ENCODE measurements around the gene ITPR3.

The ITPR3 gene

DNA sequence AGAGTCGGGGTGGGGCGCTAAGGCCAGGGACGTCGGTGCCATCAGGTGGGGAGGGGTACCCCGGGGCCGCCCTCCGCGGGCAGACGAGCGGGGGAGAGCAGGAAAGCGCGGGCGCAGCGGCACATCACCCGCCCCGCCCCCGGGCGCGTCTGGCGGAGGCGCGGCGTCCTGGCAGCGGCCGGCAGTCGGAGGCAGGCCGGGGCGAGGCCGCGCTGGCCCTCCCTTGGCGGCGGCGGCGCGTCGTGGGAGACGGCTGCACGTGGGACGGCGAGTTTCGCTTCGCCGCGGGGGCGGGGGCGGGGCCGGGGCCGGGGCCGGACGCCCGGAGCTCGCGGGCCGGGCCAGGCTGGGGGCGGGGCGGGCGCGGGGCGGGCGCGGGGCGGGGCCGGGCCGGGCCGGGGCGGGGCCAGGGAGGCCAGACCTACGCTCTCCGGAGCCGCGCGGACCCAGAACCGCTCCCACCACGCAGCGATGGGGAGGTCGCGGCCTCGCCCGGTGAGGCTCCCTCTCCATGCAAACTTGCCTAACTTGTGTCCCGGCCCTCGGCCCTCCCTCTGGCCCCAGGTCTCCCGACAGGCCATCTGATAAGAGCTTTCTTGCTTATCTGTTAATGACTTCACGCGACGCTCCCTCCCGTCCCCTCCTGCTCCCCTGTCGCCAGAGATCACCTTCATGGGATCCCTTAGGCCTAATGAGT is 12.5 kb downstream of the ITPR3 start:
- in situ Hi-C loops (cut with MboI; ENCODE audit: low sequenced_read_pairs) = no loop called here

DNA sequence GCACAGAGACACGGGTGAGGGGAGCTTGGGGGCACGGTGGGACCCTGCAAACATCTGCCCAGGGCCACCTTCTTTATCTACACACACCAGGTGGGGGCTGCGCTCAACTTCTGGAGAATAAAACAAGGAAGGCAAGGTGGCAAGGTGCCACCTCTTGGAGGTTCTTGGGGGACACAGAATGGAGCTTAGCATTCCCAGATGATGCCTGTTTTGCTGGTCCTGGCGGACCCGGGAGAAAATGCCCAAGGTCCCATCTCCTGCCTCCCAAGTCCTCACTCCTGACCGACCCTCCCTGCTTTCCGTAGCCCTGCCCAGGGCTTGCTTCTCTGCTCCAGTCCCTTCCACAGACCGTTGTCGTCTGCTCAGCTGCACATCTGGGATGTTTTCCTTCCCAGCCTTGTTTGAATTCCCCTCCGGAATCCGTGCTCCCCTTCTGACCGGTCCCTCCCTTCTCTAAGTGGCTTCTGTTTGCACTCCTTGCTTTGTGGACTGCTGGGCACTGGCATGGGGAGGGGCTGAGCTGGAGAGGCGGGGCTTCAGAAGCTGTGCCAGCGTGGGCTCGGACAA is 13.1 kb downstream of the ITPR3 start:
- in situ Hi-C loops (cut with MboI; ENCODE audit: low sequenced_read_pairs) = no loop called here

DNA sequence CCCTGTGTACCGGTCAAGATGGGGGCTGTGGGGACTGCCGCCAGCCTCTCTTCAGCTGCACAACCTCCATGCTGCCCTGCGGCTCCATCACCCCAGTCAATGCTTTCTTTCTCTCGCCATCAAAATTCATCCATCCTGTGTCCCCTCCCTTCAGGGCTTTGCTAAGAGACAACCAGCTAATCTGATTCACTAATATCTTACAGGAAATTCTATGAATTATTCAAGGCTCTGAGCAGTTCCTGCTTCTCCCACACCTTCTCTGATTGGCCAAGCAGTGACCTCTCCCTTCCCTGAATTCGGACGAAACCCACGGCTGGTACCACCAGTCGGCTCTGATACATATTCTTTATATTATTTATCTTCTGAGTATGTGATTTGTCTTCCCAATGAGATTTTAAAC is 13.8 kb downstream of the ITPR3 start:
- in situ Hi-C loops (cut with MboI; ENCODE audit: low sequenced_read_pairs) = no loop called here

DNA sequence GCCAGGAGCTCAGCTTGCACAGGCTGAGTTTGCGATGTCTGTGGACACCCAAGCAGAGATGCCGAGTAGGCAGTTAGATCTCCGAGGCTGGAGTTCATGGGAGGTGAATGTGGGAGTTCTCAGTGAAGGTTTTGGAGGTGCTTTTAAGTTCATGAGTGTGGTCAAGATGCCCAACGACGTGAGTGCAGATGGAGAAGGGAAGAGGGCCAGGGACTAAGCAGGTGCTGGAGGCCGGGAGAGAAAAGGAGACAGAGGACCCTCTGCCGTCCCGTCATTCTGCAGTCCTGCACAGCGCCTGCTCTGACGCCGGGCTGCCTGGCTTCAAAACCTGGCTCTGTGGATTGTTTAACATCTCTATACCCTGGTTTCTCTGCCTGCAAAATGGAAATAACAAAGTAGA is 15.5 kb downstream of the ITPR3 start:
- in situ Hi-C loops (cut with MboI; ENCODE audit: low sequenced_read_pairs) = no loop called here

DNA sequence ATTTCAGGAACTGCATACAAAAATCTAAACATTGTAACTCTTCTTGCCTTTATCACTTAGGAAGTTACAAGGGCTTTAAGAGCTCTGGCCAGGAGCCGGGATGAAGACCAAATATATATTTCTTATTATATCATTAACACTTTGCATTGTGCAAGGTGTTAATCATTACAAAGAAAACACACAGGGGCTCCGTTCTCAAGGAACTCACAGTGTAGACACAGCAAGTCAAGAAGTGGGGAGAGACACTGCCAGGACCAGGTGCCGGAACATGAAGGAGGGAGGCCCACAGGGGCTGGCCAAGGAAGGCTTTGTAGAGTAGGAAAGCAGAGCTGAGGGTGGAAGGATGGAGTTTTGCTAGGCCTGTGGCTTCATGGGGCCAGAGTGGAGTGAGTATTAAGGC is 17.4 kb downstream of the ITPR3 start:
- in situ Hi-C loops (cut with MboI; ENCODE audit: low sequenced_read_pairs) = no loop called here

DNA sequence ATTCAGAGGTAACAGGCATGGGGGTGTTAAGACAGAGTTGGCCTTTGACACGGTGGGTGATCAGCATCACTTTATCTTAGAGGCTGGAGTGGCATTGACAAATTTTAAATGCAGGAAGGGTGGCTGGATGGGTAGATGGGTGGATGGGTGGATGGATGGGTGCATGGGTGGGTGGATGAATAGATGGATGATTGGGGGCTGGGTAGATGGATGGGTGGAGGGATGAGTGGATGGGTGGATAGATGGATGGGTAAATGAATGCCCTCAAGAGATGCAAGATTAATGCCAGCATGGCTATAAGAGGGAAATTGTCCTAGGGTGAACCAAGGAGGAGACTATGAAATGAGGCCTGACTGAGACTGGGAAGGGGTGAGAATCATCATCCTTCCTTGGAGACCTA is 18.4 kb downstream of the ITPR3 start:
- in situ Hi-C loops (cut with MboI; ENCODE audit: low sequenced_read_pairs) = no loop called here

DNA sequence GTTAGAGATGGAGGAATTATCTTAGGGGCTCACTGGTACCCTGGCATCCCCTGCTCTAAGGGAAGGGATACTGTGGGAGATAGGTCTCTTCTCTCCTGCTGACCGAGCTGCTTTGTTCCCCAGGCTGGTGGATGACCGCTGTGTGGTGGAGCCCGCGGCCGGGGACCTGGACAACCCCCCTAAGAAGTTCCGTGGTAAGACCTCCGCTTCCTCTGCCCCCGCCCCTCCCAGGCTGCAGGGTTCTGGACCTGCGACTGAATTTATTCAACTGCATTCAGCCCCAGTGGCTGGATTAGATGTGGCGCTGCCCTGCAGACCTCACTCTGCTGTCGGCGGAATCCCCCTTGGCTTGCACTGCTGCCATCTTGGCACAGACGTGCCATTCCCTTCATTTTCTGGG is 19.2 kb downstream of the ITPR3 start:
- in situ Hi-C loops (cut with MboI; ENCODE audit: low sequenced_read_pairs) = no loop called here

DNA sequence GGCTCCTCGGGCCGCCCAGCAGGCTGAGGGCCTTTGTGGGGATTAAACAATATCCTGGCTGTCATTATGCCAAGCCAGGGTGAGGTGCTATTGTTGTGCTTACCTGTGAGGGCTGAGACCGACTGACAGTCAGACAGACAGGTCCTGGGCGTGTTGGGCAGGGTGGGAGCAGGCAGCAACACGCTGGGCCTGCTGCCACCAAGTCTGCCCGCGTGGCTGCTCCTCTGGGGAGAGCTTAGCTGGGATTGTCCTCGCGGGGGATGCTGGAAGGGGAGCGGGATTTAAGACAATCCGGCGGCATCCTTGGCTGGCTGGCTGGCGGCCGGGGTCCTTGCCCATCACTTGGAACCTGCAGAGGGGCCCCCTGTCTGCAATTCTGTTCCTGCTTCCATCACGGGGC is 20.0 kb downstream of the ITPR3 start:
- in situ Hi-C loops (cut with MboI; ENCODE audit: low sequenced_read_pairs) = no loop called here

DNA sequence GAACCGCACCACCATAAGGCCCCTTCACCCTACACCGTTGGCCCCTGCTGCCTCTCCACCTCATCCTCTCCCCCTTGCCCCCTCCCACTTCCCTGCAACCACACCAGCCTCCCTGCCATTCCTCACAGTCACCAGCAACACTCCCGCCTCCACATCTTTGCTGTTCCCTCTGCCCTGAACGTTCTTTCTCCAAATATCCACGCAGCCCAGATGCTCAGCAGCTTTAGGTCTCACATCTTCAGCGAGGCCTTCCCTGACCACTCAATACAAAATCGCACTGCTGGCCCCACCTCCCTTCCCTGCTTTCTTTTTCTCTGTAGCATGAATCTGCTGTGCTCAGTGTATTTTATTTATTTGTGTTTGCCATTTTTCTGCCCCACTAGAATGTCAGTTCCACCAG is 20.5 kb downstream of the ITPR3 start:
- in situ Hi-C loops (cut with MboI; ENCODE audit: low sequenced_read_pairs) = no loop called here

DNA sequence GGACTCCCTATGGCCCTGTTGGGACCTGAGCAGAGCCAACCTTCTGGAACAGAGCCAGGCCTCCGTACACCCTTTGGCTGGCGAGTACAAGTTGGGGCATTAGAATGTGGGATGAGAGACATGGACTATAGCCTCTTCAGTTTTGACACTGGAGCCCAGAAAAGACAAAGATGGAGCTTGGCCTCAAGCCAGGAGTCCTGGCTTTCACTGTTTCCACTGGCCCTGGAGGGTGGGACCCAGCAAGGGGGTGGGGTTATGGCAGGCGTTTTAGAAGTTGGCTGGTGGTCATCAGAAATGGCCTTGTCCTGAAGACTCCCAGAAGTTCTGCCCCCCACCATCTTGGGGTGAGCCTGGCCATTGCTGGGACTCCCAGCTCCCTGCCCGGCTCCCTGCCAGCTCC is 21.8 kb downstream of the ITPR3 start:
- in situ Hi-C loops (cut with MboI; ENCODE audit: low sequenced_read_pairs) = no loop called here

DNA sequence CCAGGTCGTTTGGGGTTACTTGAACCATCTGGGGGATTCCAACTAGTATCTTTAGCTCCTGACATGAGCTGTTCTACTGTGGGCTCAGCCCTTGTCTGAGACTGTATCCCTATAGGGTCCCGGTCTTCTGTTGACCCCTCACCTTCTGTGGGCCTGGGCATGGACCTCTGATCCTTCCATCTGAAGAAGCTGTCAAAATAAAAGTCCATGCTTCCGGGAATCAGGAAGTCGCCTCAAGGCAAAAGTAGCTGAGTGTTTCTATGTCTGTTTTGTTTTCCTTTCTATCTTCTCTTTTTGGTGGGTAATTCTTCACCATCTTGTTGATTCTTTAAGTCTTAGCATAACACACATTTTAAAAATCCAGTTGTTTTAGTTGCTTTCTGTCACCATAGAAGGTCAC is 30.3 kb downstream of the ITPR3 start:
- in situ Hi-C loops (cut with MboI; ENCODE audit: low sequenced_read_pairs) = no loop called here

DNA sequence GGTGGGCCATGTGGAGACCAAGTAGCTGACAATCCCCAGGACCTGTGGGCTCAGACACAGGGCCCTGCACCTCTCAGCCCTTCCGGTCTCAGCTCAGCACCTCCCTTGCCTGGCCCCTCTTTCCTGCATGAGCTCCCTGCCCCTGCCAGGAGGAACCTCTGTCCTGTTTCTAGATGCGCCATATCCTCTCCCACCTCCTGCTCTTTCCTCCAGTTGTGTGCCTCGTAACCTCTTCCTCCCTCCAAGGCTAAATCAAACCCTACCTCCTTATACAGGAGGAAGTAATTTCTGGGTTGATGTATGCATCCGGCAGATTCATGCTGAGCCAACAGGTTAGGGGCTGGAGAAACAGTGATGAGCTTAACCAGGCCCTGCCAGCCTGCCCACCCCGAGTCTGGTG is 30.9 kb downstream of the ITPR3 start:
- in situ Hi-C loops (cut with MboI; ENCODE audit: low sequenced_read_pairs) = no loop called here

DNA sequence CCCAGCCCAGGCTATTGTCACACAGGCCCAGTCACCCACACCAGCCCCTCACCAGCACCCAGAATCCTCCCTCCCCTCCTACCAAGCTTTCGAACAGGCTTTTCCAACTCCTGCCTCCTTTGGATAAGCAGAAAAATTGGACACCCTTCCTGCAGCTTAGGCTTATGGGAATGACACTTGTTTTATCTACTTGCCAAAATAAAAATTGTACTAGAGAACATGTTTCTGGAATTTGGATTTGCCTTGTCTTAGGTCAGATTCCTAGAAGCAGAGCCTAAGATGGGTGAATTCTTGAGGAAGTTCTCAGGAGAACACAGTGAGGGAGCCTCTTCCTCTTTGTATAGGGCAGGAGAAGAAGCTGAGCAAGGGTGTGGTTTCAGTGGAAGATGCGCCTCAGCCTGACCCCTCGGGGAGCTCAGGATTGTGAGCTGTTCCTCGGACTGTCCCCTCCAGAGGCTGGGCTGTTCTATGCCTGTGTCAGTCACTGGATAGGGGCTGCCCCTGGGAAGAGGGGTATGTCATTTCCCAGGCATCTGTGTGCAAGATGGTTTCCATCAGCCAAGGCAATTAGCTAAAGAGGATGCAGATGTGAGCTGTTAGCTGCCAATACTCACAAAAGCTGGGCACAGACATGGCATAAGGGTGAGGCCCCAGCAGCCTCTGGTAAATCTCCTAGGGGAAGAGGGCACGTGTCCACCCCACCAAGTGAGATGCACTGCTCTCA is 33.9 kb downstream of the ITPR3 start:
- in situ Hi-C loops (cut with MboI; ENCODE audit: low sequenced_read_pairs) = no loop called here

DNA sequence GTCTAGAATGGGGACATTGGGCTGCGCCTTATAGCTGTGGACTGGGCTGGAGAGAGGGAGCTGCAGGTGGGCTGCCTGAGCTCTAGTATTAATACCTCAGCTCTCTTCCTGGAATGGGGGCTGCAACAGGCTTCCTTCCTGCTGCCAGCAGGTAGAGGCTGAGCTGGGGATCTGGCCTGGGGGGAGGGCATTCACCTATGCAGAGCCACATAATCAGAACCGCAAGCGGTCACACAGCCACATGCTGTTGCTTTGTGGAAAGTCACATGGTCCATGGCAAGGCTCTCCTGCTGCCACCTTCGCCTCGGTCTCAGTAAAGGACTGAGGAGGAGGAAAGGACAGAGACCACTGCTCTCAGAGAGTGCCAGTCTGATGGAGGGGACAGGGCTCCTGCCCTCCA is 35.7 kb downstream of the ITPR3 start:
- in situ Hi-C loops (cut with MboI; ENCODE audit: low sequenced_read_pairs) = no loop called here

DNA sequence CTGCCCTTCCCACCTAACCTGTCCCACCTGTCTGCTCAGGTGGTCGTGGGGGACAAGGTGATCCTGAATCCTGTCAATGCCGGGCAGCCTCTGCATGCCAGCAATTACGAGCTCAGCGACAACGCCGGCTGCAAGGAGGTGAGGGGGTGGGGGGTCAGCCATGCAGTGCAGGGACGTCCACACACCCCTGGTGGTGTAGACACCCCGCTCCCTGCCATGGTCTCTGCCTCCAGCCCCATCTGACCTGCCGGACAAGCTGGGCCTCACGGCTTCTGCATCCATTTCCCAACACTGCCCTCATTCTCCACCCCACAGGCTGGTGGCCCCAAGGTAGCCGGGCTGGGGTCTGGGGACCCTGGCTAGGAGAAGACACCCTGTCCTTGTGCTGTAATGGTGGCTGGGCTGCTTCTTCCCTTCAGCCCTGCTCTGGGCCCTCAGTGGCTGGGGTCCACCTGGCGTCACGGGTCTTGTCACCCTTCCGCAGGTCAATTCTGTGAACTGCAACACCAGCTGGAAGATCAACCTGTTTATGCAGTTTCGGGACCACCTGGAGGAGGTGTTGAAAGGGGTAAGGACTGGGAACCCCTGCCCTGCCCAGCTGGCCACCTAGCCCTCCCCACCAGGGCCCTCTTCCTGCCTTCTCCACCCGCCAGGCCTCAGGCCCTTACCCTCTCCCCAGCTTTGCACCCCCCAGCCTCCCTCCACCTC is 38.0 kb downstream of the ITPR3 start:
- in situ Hi-C loops (cut with MboI; ENCODE audit: low sequenced_read_pairs) = no loop called here

DNA sequence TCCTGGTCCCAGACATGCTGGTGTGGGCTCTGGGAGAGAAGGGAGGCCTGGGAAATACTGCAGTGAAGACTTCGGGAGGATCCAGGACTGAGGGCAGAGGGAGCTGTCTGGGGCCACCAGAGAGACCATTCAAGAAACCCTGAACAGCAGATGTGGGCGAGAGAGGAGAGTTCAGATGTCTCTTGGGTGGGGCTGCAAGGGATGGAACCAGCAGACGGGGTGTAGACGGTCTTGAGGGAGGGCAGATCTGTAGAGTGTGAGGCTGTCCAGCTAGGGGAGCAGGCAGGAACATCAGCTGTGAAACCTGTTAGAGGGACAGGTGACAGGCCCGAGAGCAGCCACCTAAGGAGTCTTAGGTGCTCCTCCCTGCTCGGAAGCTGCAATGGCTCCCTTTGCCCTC is 38.9 kb downstream of the ITPR3 start:
- in situ Hi-C loops (cut with MboI; ENCODE audit: low sequenced_read_pairs) = no loop called here

DNA sequence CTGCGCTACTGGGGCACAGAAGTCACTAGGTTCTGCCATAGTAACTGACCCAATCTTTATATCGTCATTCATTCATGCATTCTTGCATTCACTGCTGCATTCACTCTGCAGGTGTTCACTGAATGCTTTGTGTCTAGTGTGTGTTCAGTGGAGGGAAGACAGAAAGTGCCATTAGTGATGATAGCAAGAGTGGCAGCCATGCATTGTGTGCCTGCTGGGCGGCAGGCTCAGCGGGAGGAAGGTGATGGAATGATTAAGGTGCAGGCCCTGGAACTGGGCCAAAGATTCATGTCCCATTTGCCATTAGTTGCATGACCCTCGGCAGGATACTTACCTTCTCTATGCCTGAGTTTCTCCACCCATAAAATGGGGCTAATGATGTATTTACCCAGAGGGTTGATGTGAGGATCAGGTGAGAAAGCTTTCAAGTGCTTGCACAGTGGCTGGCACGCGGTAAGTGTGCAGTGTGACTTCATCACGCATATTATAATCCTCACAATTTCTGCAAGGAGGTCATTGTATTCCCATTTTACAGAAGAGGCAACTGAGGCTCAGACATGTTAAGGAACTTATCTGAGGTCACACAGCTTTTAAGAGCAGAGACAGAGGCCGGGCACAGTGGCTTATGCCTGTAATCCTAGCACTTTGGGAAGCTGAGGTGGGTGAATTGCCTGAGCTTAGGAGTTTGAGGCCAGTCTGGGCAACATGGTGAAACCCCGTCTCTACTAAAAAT is 40.1 kb downstream of the ITPR3 start:
- in situ Hi-C loops (cut with MboI; ENCODE audit: low sequenced_read_pairs) = no loop called here

DNA sequence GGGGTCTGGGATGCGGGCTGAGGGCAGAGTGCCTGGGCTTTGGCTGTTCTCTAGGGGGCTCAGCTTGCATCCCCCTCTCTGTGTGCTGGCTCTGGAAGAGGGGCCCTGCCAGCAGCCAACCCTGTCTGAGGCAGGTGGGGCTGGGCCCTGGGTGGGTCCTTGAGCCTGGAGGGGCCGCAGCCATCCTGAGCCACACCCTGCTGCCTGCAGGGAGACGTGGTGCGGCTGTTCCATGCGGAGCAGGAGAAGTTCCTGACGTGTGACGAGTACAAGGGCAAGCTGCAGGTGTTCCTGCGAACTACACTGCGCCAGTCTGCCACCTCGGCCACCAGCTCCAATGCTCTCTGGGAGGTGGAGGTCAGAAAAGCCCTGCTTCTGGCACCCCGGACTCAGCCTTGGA is 41.2 kb downstream of the ITPR3 start:
- in situ Hi-C loops (cut with MboI; ENCODE audit: low sequenced_read_pairs) = no loop called here

DNA sequence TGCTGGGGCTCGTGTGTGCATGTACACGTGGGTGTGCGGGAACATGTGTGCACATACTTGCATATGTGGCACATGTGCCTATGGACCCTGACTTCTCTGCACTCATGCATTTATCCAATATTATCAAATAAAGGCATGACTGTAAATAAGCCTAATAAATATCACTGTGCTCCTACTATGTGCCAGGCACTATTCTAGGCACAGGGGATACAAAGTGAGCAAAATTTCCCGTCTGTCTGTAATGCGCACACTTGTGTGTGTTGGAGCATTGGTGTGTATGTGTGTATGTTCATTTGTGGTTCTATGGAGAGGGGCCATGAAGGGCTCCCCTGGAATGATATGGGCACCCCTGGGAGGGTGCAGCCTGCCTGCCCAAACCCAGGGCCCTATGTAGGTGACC is 41.9 kb downstream of the ITPR3 start:
- in situ Hi-C loops (cut with MboI; ENCODE audit: low sequenced_read_pairs) = no loop called here

DNA sequence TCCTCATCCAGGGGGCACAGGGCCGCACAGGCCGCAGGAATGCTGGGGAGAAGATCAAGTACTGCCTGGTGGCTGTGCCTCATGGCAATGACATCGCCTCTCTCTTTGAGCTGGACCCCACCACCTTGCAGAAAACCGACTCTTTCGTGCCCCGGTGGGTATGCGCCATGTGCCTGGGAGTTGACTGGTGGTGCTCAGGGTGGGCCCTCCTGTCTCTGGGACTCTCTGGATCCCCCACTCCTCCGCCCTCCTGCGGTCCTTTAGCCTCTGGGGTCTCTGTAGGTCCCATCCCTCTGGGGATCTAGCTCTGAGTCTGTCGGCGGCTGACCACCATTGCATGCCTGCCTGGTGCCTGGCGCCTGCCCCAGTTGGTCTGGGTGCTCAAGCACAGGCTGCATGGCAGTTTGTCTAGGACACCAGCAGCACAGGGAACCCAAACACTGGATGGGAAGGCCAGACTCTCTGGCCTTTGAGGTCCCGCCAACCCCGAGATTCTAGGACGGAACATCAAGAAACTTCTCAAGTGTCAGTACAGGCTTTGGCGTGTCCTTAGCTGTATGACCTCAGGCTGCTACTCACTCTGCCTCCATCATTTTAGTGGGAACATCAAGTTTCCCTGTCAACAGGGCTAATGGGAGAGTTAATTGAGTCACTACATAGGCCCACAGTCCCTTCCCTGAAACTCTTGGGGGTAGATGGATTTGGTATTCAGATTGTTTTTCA is 42.8 kb downstream of the ITPR3 start:
- in situ Hi-C loops (cut with MboI; ENCODE audit: low sequenced_read_pairs) = no loop called here

Measured in HL-60/S4 treated with retinoic acid at 250 ng/mL for 4 days and 3 days (cell line).